CD4-positive, CD25-positive, alpha-beta regulatory T cell (primary cell): Measurements from ENCODE around the gene ARPC5. TPM values are rescaled to one million over a fixed set of nuclear protein-coding genes. Genes with fewer than 3 reads are reported as not detected.

Experiments
- ATAC-seq, 2 donors: fragments of 150-1000 bp; cut with Tn5 transposase; one replicate each; pipeline ENCODE4 v1.10.0; 2021; ENCODE audit warnings: low read depth in 2 of 2, moderate number of reproducible peaks in 2 of 2, moderate library complexity in 1 of 2
- DNase-seq, 3 donors: peaks; one replicate each; pipeline versions ENCODE4 v3.0.0 to v3.0.0-alpha.2; 2012 to 2022; ENCODE audit warnings: mixed read lengths in 1 of 3
- H3K27ac ChIP-seq: one replicate; pipeline ENCODE4 v1.7.0; 2013; ENCODE audit warnings: mild to moderate bottlenecking, low read length; ENCODE audit not compliant: insufficient read depth, poor library complexity, severe bottlenecking
- H3K27me3 ChIP-seq: one replicate; pipeline ENCODE4 v1.7.0; 2013; ENCODE audit warnings: low read length; ENCODE audit not compliant: control insufficient read depth, insufficient read depth
- H3K36me3 ChIP-seq: one replicate; pipeline ENCODE4 v1.7.0; 2013; ENCODE audit warnings: mild to moderate bottlenecking, low read length, moderate library complexity; ENCODE audit not compliant: control insufficient read depth, insufficient read depth
- H3K4me1 ChIP-seq: 2 replicates; pipeline ENCODE4 v1.7.0; 2013; ENCODE audit warnings: mild to moderate bottlenecking, low read length; ENCODE audit not compliant: insufficient read depth, control insufficient read depth, poor library complexity, severe bottlenecking
- H3K4me3 ChIP-seq: one replicate; pipeline ENCODE4 v1.7.0; 2013; ENCODE audit warnings: low read depth, mild to moderate bottlenecking, low read length, moderate library complexity
- H3K9me3 ChIP-seq, 2 experiments: 1 replicate in 1 of 2; 2 replicates in 1 of 2; pipeline ENCODE4 v1.7.0; 2013; ENCODE audit warnings: low read length in 2 of 2, mild to moderate bottlenecking in 1 of 2, moderate library complexity in 1 of 2; ENCODE audit not compliant: control insufficient read depth in 2 of 2
- H3K27ac Mint-ChIP-seq, 3 donors: one replicate each; pipeline ENCODE4 v1.8.0; 2020 to 2022; ENCODE audit warnings: mild to moderate bottlenecking in 3 of 3, mixed read lengths in 3 of 3, moderate library complexity in 2 of 3
- H3K27me3 Mint-ChIP-seq: one replicate; pipeline ENCODE4 v1.8.0; 2022; ENCODE audit warnings: mild to moderate bottlenecking, mixed read lengths
- H3K36me3 Mint-ChIP-seq: one replicate; pipeline ENCODE4 v1.8.0; 2020; ENCODE audit warnings: mixed read lengths
- H3K4me1 Mint-ChIP-seq, 4 donors: one replicate each; pipeline ENCODE4 v1.8.0; 2020 to 2022; ENCODE audit warnings: mixed read lengths in 4 of 4, mild to moderate bottlenecking in 1 of 4
- H3K4me3 Mint-ChIP-seq, 4 donors: one replicate each; pipeline ENCODE4 v1.8.0; 2020 to 2022; ENCODE audit warnings: mild to moderate bottlenecking in 4 of 4, mixed read lengths in 4 of 4, moderate library complexity in 3 of 4
- H3K9me3 Mint-ChIP-seq, 7 donors: one replicate each; pipeline ENCODE4 v1.8.0; 2020 to 2022; ENCODE audit warnings: mixed read lengths in 7 of 7, mild to moderate bottlenecking in 3 of 7, moderate library complexity in 2 of 7
- polyA plus RNA-seq, 4 donors: library from polyadenylated mRNA; unstranded; fragments of 300-500 nt; fragmentation: Illumina TruSeq; gene quantifications; one replicate each; pipeline ENCODE4 v1.2.3, GENCODE V29; 2021
- total RNA-seq: library from RNA; stranded (reverse); gene quantifications from one replicate; pipeline ENCODE4 v1.2.3, GENCODE V29; 2022

The ARPC5 gene
- total and polyA plus RNA-seq, 5 donors from 2014 or later, result 76.3 to 541 (median 387) TPM

- H3K4me1 ChIP-seq, result peaks cover 21% of the 10 kb centered on the region
- peak within 1 kb of the TSS; percentile 50 to 87 (median 76) for H3K27ac Mint-ChIP-seq
- peak in 1 of 3 donors; percentile 91 for DNase-seq
- H3K27ac ChIP-seq, result peak within 1 kb of the TSS; percentile 52
- no peaks in the 10 kb centered on the region for H3K36me3 ChIP-seq
- no peaks in the 10 kb centered on the region for H3K36me3 Mint-ChIP-seq
- no peaks in the 10 kb centered on the region for H3K27me3 Mint-ChIP-seq
- ATAC-seq, result peak; percentile 65 to 66
- H3K9me3 ChIP-seq, result no peaks in the 10 kb centered on the region
- peaks cover 10 to 31% (median 25%) of the 10 kb centered on the region in 4 donors for H3K4me1 Mint-ChIP-seq
- peak within 1 kb of the TSS; percentile 37 for H3K4me3 ChIP-seq
- no peaks in the 10 kb centered on the region for H3K27me3 ChIP-seq
- peak within 1 kb of the TSS; percentile 16 to 44 (median 30) for H3K4me3 Mint-ChIP-seq
- no peaks in the 10 kb centered on the region for H3K9me3 Mint-ChIP-seq
Observed at GRCh38 chr1:183590244-183591191, 45.1 kb downstream of the ARPC5 start, which contains the start of gene NCF2. Gene NCF2, minus strand, starts transcription at chr1:183590459. Its CDS starts 130 bp downstream, at chr1:183590329.

GRCh38 chr1:183589874-183590243 lies 45.7 kb downstream of the ARPC5 start:
- H3K4me1 ChIP-seq, result peaks cover 21% of the 10 kb centered on the region

GRCh38 chr1:183589384-183589783 lies 46.2 kb downstream of the ARPC5 start:
- peaks cover 10 to 39% (median 28%) of the 10 kb centered on the region in 4 donors for H3K4me1 Mint-ChIP-seq
- DNase-seq, result peak in 1 of 3 donors; percentile 29
- H3K27me3 Mint-ChIP-seq, result no peaks in the 10 kb centered on the region
- peak overlapping the region; percentile 16 to 34 (median 26) for H3K4me3 Mint-ChIP-seq
- ATAC-seq, result no peak
- no peaks in the 10 kb centered on the region for H3K36me3 Mint-ChIP-seq
- peak overlapping the region in 2 of 3 donors; percentile 50 to 72 for H3K27ac Mint-ChIP-seq
- H3K9me3 Mint-ChIP-seq, result no peaks in the 10 kb centered on the region
- Histone ChIP-seq H3K4me1 (peaks cover 21% of the 10 kb centered on the region), H3K27ac (peak overlapping the region; percentile 52), H3K9me3 (no peaks in the 10 kb centered on the region), H3K27me3 (no peaks in the 10 kb centered on the region), H3K36me3 (no peaks in the 10 kb centered on the region), H3K4me3 (peak overlapping the region; percentile 40)

More at GRCh38 chr1:183589874-183590243, 45.7 kb downstream of the ARPC5 start:
- ATAC-seq, result no peak
- peak overlapping the region in 3 of 4 donors; percentile 19 to 34 (median 33) for H3K4me3 Mint-ChIP-seq
- no peaks in the 10 kb centered on the region for H3K36me3 Mint-ChIP-seq
- H3K4me3 ChIP-seq, result peak overlapping the region; percentile 7
- peak overlapping the region; percentile 50 to 76 (median 74) for H3K27ac Mint-ChIP-seq
- H3K36me3 ChIP-seq, result no peaks in the 10 kb centered on the region
- DNase-seq, result peak in 1 of 3 donors; percentile 44
- peaks cover 10 to 34% (median 27%) of the 10 kb centered on the region in 4 donors for H3K4me1 Mint-ChIP-seq
- H3K9me3 ChIP-seq, result no peaks in the 10 kb centered on the region
- peak overlapping the region; percentile 52 for H3K27ac ChIP-seq
- H3K27me3 ChIP-seq, result no peaks in the 10 kb centered on the region
- H3K9me3 Mint-ChIP-seq, result no peaks in the 10 kb centered on the region
- H3K27me3 Mint-ChIP-seq, result no peaks in the 10 kb centered on the region

GRCh38 chr1:183588827-183589226 lies 46.8 kb downstream of the ARPC5 start:
- no peaks in the 10 kb centered on the region for H3K9me3 ChIP-seq
- H3K27me3 ChIP-seq, result no peaks in the 10 kb centered on the region
- Mint-ChIP-seq H3K27me3 (no peaks in the 10 kb centered on the region), H3K9me3 (peaks cover 0 to 2% (median 0%) of the 10 kb centered on the region in 7 donors), H3K27ac (peak overlapping the region; percentile 50 to 74 (median 72)), H3K4me1 (peaks cover 10 to 40% (median 28%) of the 10 kb centered on the region in 4 donors), H3K4me3 (peak overlapping the region in 3 of 4 donors; percentile 16 to 46 (median 19)), H3K36me3 (no peaks in the 10 kb centered on the region)
- peaks cover 21% of the 10 kb centered on the region for H3K4me1 ChIP-seq
- H3K36me3 ChIP-seq, result no peaks in the 10 kb centered on the region
- peak overlapping the region; percentile 30 for H3K27ac ChIP-seq
- peak overlapping the region; percentile 40 for H3K4me3 ChIP-seq
- ATAC-seq, result peak; percentile 25 to 29
- DNase-seq, result peak in 1 of 3 donors; percentile 78

- Histone ChIP-seq H3K36me3 (no peaks in the 10 kb centered on the region), H3K27me3 (no peaks in the 10 kb centered on the region), H3K9me3 (no peaks in the 10 kb centered on the region), H3K27ac (no peak overlapping the region), H3K4me3 (no peak overlapping the region), H3K4me1 (peaks cover 21% of the 10 kb centered on the region)
- DNase-seq, result no peak
- no peaks in the 10 kb centered on the region for H3K27me3 Mint-ChIP-seq
- H3K4me1 Mint-ChIP-seq, result peaks cover 10 to 40% (median 28%) of the 10 kb centered on the region in 4 donors
- ATAC-seq, result no peak
- H3K9me3 Mint-ChIP-seq, result peaks cover 0 to 2% (median 0%) of the 10 kb centered on the region in 7 donors
- H3K4me3 Mint-ChIP-seq, result no peak overlapping the region
- H3K36me3 Mint-ChIP-seq, result no peaks in the 10 kb centered on the region
- no peak overlapping the region for H3K27ac Mint-ChIP-seq
Observed at GRCh38 chr1:183586926-183587325, 48.7 kb downstream of the ARPC5 start.

GRCh38 chr1:183586455-183586854 lies 49.1 kb downstream of the ARPC5 start:
- H3K9me3 Mint-ChIP-seq, result peaks cover 0 to 2% (median 0%) of the 10 kb centered on the region in 7 donors
- no peak for ATAC-seq
- Histone ChIP-seq H3K4me1 (peaks cover 21% of the 10 kb centered on the region), H3K27ac (no peak overlapping the region), H3K36me3 (no peaks in the 10 kb centered on the region), H3K27me3 (no peaks in the 10 kb centered on the region), H3K9me3 (no peaks in the 10 kb centered on the region), H3K4me3 (no peak overlapping the region)
- H3K27me3 Mint-ChIP-seq, result no peaks in the 10 kb centered on the region
- no peak for DNase-seq
- H3K36me3 Mint-ChIP-seq, result no peaks in the 10 kb centered on the region
- H3K4me1 Mint-ChIP-seq, result peaks cover 10 to 40% (median 28%) of the 10 kb centered on the region in 4 donors
- H3K27ac Mint-ChIP-seq, result no peak overlapping the region
- H3K4me3 Mint-ChIP-seq, result no peak overlapping the region

GRCh38 chr1:183585038-183585437 lies 50.5 kb downstream of the ARPC5 start:
- no peak overlapping the region for H3K27ac ChIP-seq
- Mint-ChIP-seq H3K4me3 (no peak overlapping the region), H3K9me3 (peaks cover 0 to 2% (median 0%) of the 10 kb centered on the region in 7 donors), H3K4me1 (peaks cover 7 to 28% (median 19%) of the 10 kb centered on the region in 4 donors), H3K27ac (no peak overlapping the region), H3K36me3 (no peaks in the 10 kb centered on the region), H3K27me3 (no peaks in the 10 kb centered on the region)
- ATAC-seq, result no peak
- H3K36me3 ChIP-seq, result no peaks in the 10 kb centered on the region
- no peaks in the 10 kb centered on the region for H3K9me3 ChIP-seq
- H3K4me1 ChIP-seq, result peaks cover 15% of the 10 kb centered on the region
- H3K4me3 ChIP-seq, result no peak overlapping the region
- H3K27me3 ChIP-seq, result no peaks in the 10 kb centered on the region
- peak in 1 of 3 donors; percentile 55 for DNase-seq
